SU-DHL-6 (cell line): ENCODE data around the gene ZNF609.

ENCODE experiments used
- EZH2phosphoT487 ChIP-seq: fragments of 200-600 bp; sonication (generic), shearing (Covaris generic); conservative IDR thresholded peaks from 2 replicates; pipeline ENCODE4 v1.6.1; 2018; ENCODE audit warnings: mild to moderate bottlenecking, antibody characterized with exemption, low read length, moderate library complexity, mixed read lengths
- TF ChIP-seq, protein P1 (sequence below): fragments of 200-600 bp; sonication (generic); IDR thresholded peaks from one replicate; pipeline ENCODE4 v1.5.1; 2017; ENCODE audit warnings: antibody characterized with exemption, mild to moderate bottlenecking, low read length, moderate library complexity; ENCODE audit not compliant: insufficient read depth, poor library complexity, severe bottlenecking

DNA sequence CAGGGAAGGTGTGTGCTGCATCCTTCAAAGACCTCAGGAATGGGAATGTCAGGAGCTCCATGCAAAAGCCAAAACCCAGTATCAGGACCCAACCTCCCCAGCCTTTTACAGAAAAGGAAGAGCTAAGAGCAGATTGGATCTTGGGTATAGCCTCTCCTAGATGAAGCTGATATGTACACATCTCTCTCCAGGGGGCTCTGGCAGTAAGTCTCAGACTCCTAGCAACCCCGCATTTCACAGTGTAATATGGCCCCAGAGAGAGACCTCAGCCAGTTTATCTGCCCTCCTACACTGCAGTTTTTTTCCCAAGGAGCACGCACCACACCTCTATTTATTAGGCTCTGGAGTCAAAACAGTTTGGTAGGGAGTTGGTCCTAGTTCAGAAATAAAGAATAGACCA, 226.8 kb downstream of the ZNF609 start:
- TF ChIP-seq, protein P1, sequence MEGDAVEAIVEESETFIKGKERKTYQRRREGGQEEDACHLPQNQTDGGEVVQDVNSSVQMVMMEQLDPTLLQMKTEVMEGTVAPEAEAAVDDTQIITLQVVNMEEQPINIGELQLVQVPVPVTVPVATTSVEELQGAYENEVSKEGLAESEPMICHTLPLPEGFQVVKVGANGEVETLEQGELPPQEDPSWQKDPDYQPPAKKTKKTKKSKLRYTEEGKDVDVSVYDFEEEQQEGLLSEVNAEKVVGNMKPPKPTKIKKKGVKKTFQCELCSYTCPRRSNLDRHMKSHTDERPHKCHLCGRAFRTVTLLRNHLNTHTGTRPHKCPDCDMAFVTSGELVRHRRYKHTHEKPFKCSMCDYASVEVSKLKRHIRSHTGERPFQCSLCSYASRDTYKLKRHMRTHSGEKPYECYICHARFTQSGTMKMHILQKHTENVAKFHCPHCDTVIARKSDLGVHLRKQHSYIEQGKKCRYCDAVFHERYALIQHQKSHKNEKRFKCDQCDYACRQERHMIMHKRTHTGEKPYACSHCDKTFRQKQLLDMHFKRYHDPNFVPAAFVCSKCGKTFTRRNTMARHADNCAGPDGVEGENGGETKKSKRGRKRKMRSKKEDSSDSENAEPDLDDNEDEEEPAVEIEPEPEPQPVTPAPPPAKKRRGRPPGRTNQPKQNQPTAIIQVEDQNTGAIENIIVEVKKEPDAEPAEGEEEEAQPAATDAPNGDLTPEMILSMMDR, result no peak
- TF ChIP-seq EZH2phosphoT487, result no peak
